HG03159 (cell line): ENCODE measurements around the gene TMEM254.
"Not testable (repeated sequence)": the region's sequence is repeated elsewhere in the genome, so short reads cannot be mapped to it uniquely, and the experiment has no call there.

ENCODE experiments used
- ATAC-seq: cut with Tn5 transposase; IDR thresholded peaks from one replicate; pipeline ENCODE4 v1.9.1; 2021; ENCODE audit warnings: mild to moderate bottlenecking, moderate library complexity; ENCODE audit not compliant: unreplicated experiment

The TMEM254 gene

GRCh38 chr10:80075781-80076180 lies 2.7 kb upstream of the TMEM254 start:
- ATAC-seq: no peak

GRCh38 chr10:80077869-80078447 lies 507 bp upstream of the TMEM254 start:
- no peak for ATAC-seq

- ATAC-seq: no peak
Observed at GRCh38 chr10:80079312-80079719, 851 bp downstream of the TMEM254 start.

GRCh38 chr10:80081026-80081425 lies 2.6 kb downstream of the TMEM254 start:
- no peak for ATAC-seq

- ATAC-seq: no peak
Observed at GRCh38 chr10:80081801-80082750, 3.6 kb downstream of the TMEM254 start.

- no peak for ATAC-seq
Observed at GRCh38 chr10:80090121-80090520, 11.7 kb downstream of the TMEM254 start.

GRCh38 chr10:80094231-80094630 lies 15.8 kb downstream of the TMEM254 start:
- ATAC-seq: no peak

- not testable (repeated sequence) for ATAC-seq
Observed at GRCh38 chr10:80098272-80098671, 19.8 kb downstream of the TMEM254 start.

GRCh38 chr10:80099295-80099694 lies 20.8 kb downstream of the TMEM254 start:
- not testable (repeated sequence) for ATAC-seq

- ATAC-seq: no peak
Observed at GRCh38 chr10:80100116-80100515, 21.7 kb downstream of the TMEM254 start.

- no peak for ATAC-seq
Observed at GRCh38 chr10:80100861-80101695, 22.6 kb downstream of the TMEM254 start.

GRCh38 chr10:80104066-80104926 lies 25.8 kb downstream of the TMEM254 start:
- ATAC-seq: peak; percentile 92

- ATAC-seq: no peak
Observed at GRCh38 chr10:80108576-80109239, 30.2 kb downstream of the TMEM254 start.

- ATAC-seq: no peak
Observed at GRCh38 chr10:80110986-80111385, 32.5 kb downstream of the TMEM254 start.

- ATAC-seq: no peak
Observed at GRCh38 chr10:80118669-80119068, 40.2 kb downstream of the TMEM254 start.

GRCh38 chr10:80122110-80122710 lies 43.7 kb downstream of the TMEM254 start:
- ATAC-seq: no peak

GRCh38 chr10:80122746-80123145 lies 44.3 kb downstream of the TMEM254 start:
- no peak for ATAC-seq

GRCh38 chr10:80126876-80127275 lies 48.4 kb downstream of the TMEM254 start:
- no peak for ATAC-seq

- no peak for ATAC-seq
Observed at GRCh38 chr10:80131499-80131901, 53.0 kb downstream of the TMEM254 start.
